ENCODE measurements around the gene JDP2. TPM values are rescaled to one million over a fixed set of nuclear protein-coding genes. Genes with fewer than 3 reads are reported as not detected.
"Not testable (repeated sequence)": the region's sequence is repeated elsewhere in the genome, so short reads cannot be mapped to it uniquely, and the experiment has no call there.

Gene JDP2
- total RNA-seq, 1 donor from 2014 or later = 58.4 TPM

- Histone ChIP-seq H3K36me3 (ENCODE audit: control insufficient read depth, insufficient read depth, low read length) (peaks cover 28% of the 10 kb centered on the region), H3K27me3 (ENCODE audit: control insufficient read depth, insufficient read depth, low read length) (no peaks in the 10 kb centered on the region), H3K4me3 (ENCODE audit: low read depth, low read length) (no peak overlapping the region)
- TF ChIP-seq CTCF (IDR thresholded peaks at IDR 0.05; ENCODE audit: insufficient read depth, low read length, severe bottlenecking) = no peak
- no peak for FAIRE-seq
- DNase-seq (ENCODE audit: low read depth) = no peak
Measured at GRCh38 chr14:75467763-75468162, 39.9 kb downstream of the JDP2 start.

- H3K4me3 ChIP-seq (ENCODE audit: low read depth, low read length) = no peak overlapping the region
- FAIRE-seq = no peak
- H3K36me3 ChIP-seq (ENCODE audit: control insufficient read depth, insufficient read depth, low read length) = peaks cover 24% of the 10 kb centered on the region
- no peaks in the 10 kb centered on the region for H3K27me3 ChIP-seq (ENCODE audit: control insufficient read depth, insufficient read depth, low read length)
- no peak for TF ChIP-seq CTCF (IDR thresholded peaks at IDR 0.05; ENCODE audit: insufficient read depth, low read length, severe bottlenecking)
- no peak for DNase-seq (ENCODE audit: low read depth)
Measured at GRCh38 chr14:75469164-75469563, 41.3 kb downstream of the JDP2 start.

- TF ChIP-seq CTCF (IDR thresholded peaks at IDR 0.05; ENCODE audit: insufficient read depth, low read length, severe bottlenecking) = no peak
- DNase-seq (ENCODE audit: low read depth) = no peak
- Histone ChIP-seq H3K4me3 (ENCODE audit: low read depth, low read length) (no peak overlapping the region), H3K36me3 (ENCODE audit: control insufficient read depth, insufficient read depth, low read length) (peaks cover 24% of the 10 kb centered on the region), H3K27me3 (ENCODE audit: control insufficient read depth, insufficient read depth, low read length) (no peaks in the 10 kb centered on the region)
- no peak for FAIRE-seq
Measured at GRCh38 chr14:75469606-75470237, 41.9 kb downstream of the JDP2 start.

GRCh38 chr14:75470238-75470797 lies 42.5 kb downstream of the JDP2 start:
- H3K4me3 ChIP-seq (ENCODE audit: low read depth, low read length) = no peak overlapping the region
- DNase-seq (ENCODE audit: low read depth) = no peak
- H3K36me3 ChIP-seq (ENCODE audit: control insufficient read depth, insufficient read depth, low read length) = peaks cover 24% of the 10 kb centered on the region
- FAIRE-seq = no peak
- no peaks in the 10 kb centered on the region for H3K27me3 ChIP-seq (ENCODE audit: control insufficient read depth, insufficient read depth, low read length)
- TF ChIP-seq CTCF (IDR thresholded peaks at IDR 0.05; ENCODE audit: insufficient read depth, low read length, severe bottlenecking) = no peak

GRCh38 chr14:75471059-75471458 lies 43.2 kb downstream of the JDP2 start:
- Histone ChIP-seq H3K4me3 (ENCODE audit: low read depth, low read length) (no peak overlapping the region), H3K36me3 (ENCODE audit: control insufficient read depth, insufficient read depth, low read length) (peaks cover 24% of the 10 kb centered on the region), H3K27me3 (ENCODE audit: control insufficient read depth, insufficient read depth, low read length) (no peaks in the 10 kb centered on the region)
- TF ChIP-seq CTCF (IDR thresholded peaks at IDR 0.05; ENCODE audit: insufficient read depth, low read length, severe bottlenecking) = no peak
- DNase-seq (ENCODE audit: low read depth) (no peak), FAIRE-seq (no peak)

GRCh38 chr14:75474127-75474526 lies 46.3 kb downstream of the JDP2 start:
- H3K36me3 ChIP-seq (ENCODE audit: control insufficient read depth, insufficient read depth, low read length) = peaks cover 19% of the 10 kb centered on the region
- H3K4me3 ChIP-seq (ENCODE audit: low read depth, low read length); H3K27me3 ChIP-seq (ENCODE audit: control insufficient read depth, insufficient read depth, low read length); DNase-seq (ENCODE audit: low read depth); FAIRE-seq: not testable (repeated sequence)

Data from bronchial epithelial cell (primary cell).